HepG2 (cell line): ENCODE measurements around the gene TESK1. TPM values are rescaled to one million over a fixed set of nuclear protein-coding genes. Genes with fewer than 3 reads are reported as not detected.

ENCODE experiments used
- ATAC-seq: fragments of 200-7000 bp; cut with Tn5 transposase; 3 replicates; pipeline ENCODE4 v1.9.1; 2020; ENCODE audit warnings: mild to moderate bottlenecking, moderate library complexity
- BruUV-seq: library from RNA; stranded (reverse); fragments of 400-500 nt; replicated peaks from 2 replicates; lab custom pipeline; 2021; lab: Mats Ljungman, UMichigan
- CTCF ChIA-PET: fragments of 300-600 bp; formaldehyde crosslinking; extraction: SDS; loops from one replicate; lab custom pipeline; 2021; ENCODE audit warnings: low total read pairs, inconsistent platforms, low intra/inter-chr PET ratio; lab: Yijun Ruan, JAX
- POLR2A ChIA-PET: fragments of 350-600 bp; sonication (Branson Sonifier 250); formaldehyde crosslinking; loops from one replicate; lab custom pipeline; 2020; ENCODE audit warnings: antibody characterized with exemption, inconsistent platforms; lab: Yijun Ruan, JAX
- DNase-seq: peaks from one replicate; pipeline ENCODE4 v3.0.0-alpha.2; 2015; ENCODE audit warnings: low spot score
- FAIRE-seq: peaks from 3 replicates; lab custom pipeline; 2011; peaks lifted over from hg19 to GRCh38; lab: Jason Lieb, UNC
- H2AFZ ChIP-seq: one replicate; pipeline ENCODE4 v1.6.1; 2011; ENCODE audit warnings: low read length, inconsistent platforms
- H3K27ac ChIP-seq: fragments of 300-600 bp; 3 replicates; pipeline ENCODE4 v1.8.0; 2011; ENCODE audit warnings: mixed run types, mild to moderate bottlenecking, mixed read lengths, low read length, inconsistent platforms; ENCODE audit not compliant: insufficient read depth; ENCODE audit errors: extremely low read length
- H3K27me3 ChIP-seq, 2 experiments: fragments of 200-600 bp in 1 of 2; 2 replicates in 1 of 2; 3 replicates in 1 of 2; pipeline versions ENCODE4 v1.6.0 to v1.8.0; 2011; ENCODE audit warnings: low read length in 2 of 2, mild to moderate bottlenecking in 2 of 2, moderate library complexity in 2 of 2, inconsistent platforms in 1 of 2; ENCODE audit not compliant: insufficient read depth in 2 of 2, control insufficient read depth in 1 of 2
- H3K36me3 ChIP-seq, 2 experiments: fragments of 200-600 bp in 1 of 2; replicated peaks in 1 of 2; 2 replicates in 1 of 2; 3 replicates in 1 of 2; pipeline versions ENCODE4 v1.5.1 to v1.8.0; 2011; ENCODE audit warnings: low read length in 2 of 2, inconsistent platforms in 1 of 2; ENCODE audit not compliant: insufficient read depth in 2 of 2, control insufficient read depth in 1 of 2
- H3K4me1 ChIP-seq: 2 replicates; pipeline ENCODE4 v1.5.1; 2012; ENCODE audit warnings: low read length, inconsistent platforms; ENCODE audit not compliant: insufficient read depth
- H3K4me2 ChIP-seq: 2 replicates; pipeline ENCODE4 v1.6.0; 2011; ENCODE audit warnings: low read depth, low read length, inconsistent platforms
- H3K4me3 ChIP-seq, 3 experiments: fragments of 200-600 bp in 1 of 3; sonication (generic), shearing (Covaris generic) in 1 of 3; replicated peaks in 1 of 3; 2 replicates each; pipeline ENCODE4 v1.5.1; 2011 to 2016; ENCODE audit warnings: low read length in 3 of 3, inconsistent platforms in 2 of 3, low read depth in 2 of 3, mild to moderate bottlenecking in 2 of 3, control low read depth in 1 of 3, mixed read lengths in 1 of 3; ENCODE audit not compliant: insufficient read depth in 1 of 3
- H3K79me2 ChIP-seq: one replicate; pipeline ENCODE4 v1.6.1; 2011; ENCODE audit warnings: low read length, inconsistent platforms; ENCODE audit not compliant: insufficient read depth
- H3K9ac ChIP-seq: 2 replicates; pipeline ENCODE4 v1.6.0; 2011; ENCODE audit warnings: mild to moderate bottlenecking, low read depth, low read length, inconsistent platforms; ENCODE audit not compliant: insufficient read depth
- H3K9me3 ChIP-seq: 2 replicates; pipeline ENCODE4 v1.5.1; 2012; ENCODE audit warnings: mild to moderate bottlenecking, low read length
- H4K20me1 ChIP-seq: 2 replicates; pipeline ENCODE4 v1.6.0; 2011; ENCODE audit warnings: inconsistent platforms, mild to moderate bottlenecking, low read length, moderate library complexity; ENCODE audit not compliant: insufficient read depth
- ARID4A ChIP-seq: sonication (generic); formaldehyde crosslinking; IDR thresholded peaks from 2 replicates; pipeline ENCODE4 v1.5.0; 2020; ENCODE audit warnings: mild to moderate bottlenecking, missing genetic modification reagents, borderline replicate concordance
- ATF1 ChIP-seq: IDR thresholded peaks from 2 replicates; pipeline ENCODE4 v1.6.1; 2016; ENCODE audit warnings: mild to moderate bottlenecking, control low read depth
- CBX2 ChIP-seq, 2 experiments: fragments of 200-600 bp in 1 of 2; sonication (generic); formaldehyde crosslinking in 1 of 2; IDR thresholded peaks; 2 replicates each; pipeline versions ENCODE4 v1.7.0 to v1.8.1; 2018 to 2022; ENCODE audit warnings: low read depth in 2 of 2, low read length in 1 of 2, mild to moderate bottlenecking in 1 of 2, missing genetic modification reagents in 1 of 2
- EED ChIP-seq: sonication (generic); formaldehyde crosslinking; IDR thresholded peaks from 2 replicates; pipeline ENCODE4 v1.5.0; 2020; ENCODE audit warnings: mild to moderate bottlenecking, missing genetic modification reagents
- ELF4 ChIP-seq: sonication (generic); formaldehyde crosslinking; IDR thresholded peaks from 2 replicates; pipeline ENCODE4 v1.5.0; 2020; ENCODE audit warnings: missing genetic modification reagents, mild to moderate bottlenecking, moderate library complexity, borderline replicate concordance
- FOXO4 ChIP-seq: sonication (generic); formaldehyde crosslinking; conservative IDR thresholded peaks from 2 replicates; pipeline ENCODE4 v1.8.1; 2023; ENCODE audit warnings: missing genetic modification reagents
- GABPA ChIP-seq, 2 experiments: IDR thresholded peaks; 2 replicates each; pipeline ENCODE4 v1.6.1; 2011 to 2016; ENCODE audit warnings: low read depth in 2 of 2, low read length in 1 of 2, missing biosample characterization in 1 of 2, missing genetic modification characterization in 1 of 2
- POLR2AphosphoS5 ChIP-seq: IDR thresholded peaks from 2 replicates; pipeline ENCODE4 v1.6.1; 2012; ENCODE audit warnings: low read depth, low read length
- SP4 ChIP-seq: sonication (generic); formaldehyde crosslinking; IDR thresholded peaks from 2 replicates; pipeline ENCODE4 v1.8.1; 2023; ENCODE audit warnings: mild to moderate bottlenecking, missing genetic modification reagents
- TCF7L2 ChIP-seq: IDR thresholded peaks from 2 replicates; pipeline ENCODE4 v1.6.1; 2011; ENCODE audit warnings: mild to moderate bottlenecking, low read depth, low read length, moderate library complexity
- THRA ChIP-seq: sonication (generic); formaldehyde crosslinking; IDR thresholded peaks from 2 replicates; pipeline ENCODE4 v1.4.0; 2020; ENCODE audit warnings: missing genetic modification reagents, borderline replicate concordance
- ZEB1 ChIP-seq: IDR thresholded peaks from 2 replicates; pipeline ENCODE4 v1.6.1; 2012; ENCODE audit warnings: mild to moderate bottlenecking, low read depth, inconsistent platforms; ENCODE audit not compliant: insufficient replicate concordance
- ZNF850 ChIP-seq: sonication (generic); formaldehyde crosslinking; conservative IDR thresholded peaks from 2 replicates; pipeline ENCODE4 v1.9.0; 2021; ENCODE audit warnings: mild to moderate bottlenecking, missing genetic modification reagents
- ZSCAN31 ChIP-seq: sonication (generic); formaldehyde crosslinking; IDR thresholded peaks from 2 replicates; pipeline ENCODE4 v1.5.0; 2020; ENCODE audit warnings: low read depth, mild to moderate bottlenecking, missing genetic modification reagents
- WGBS: methylation state at CpG from one replicate; pipeline ENCODE4 v1.1.6; 2017; ENCODE audit warnings: low lambda C conversion rate; 5-methylcytosine and 5-hydroxymethylcytosine counted together
- in situ Hi-C: cut with HindIII; loops from 2 replicates; pipeline ENCODE4 v1.10.0; 2017; ENCODE audit warnings: low pct_unique_long_range_greater_than_20kb; ENCODE audit not compliant: extremely low pct_ligation_motif_present
- intact Hi-C: fragments of 100-400 bp; cut with micrococcal nuclease; formaldehyde crosslinking; loops from one replicate; pipeline ENCODE4 v1.10.0; 2022; ENCODE audit not compliant: unreplicated experiment
- polyA plus RNA-seq, 8 experiments: library from polyadenylated mRNA; depleted of rRNA in 3 of 8; stranded (reverse) in 7 of 8; unstranded in 1 of 8; fragments of >200 nt; fragmentation: Illumina TruSeq in 4 of 8; extraction: Trizol in 4 of 8; gene quantifications; 2 replicates each; pipeline versions ENCODE4 v1.2.1 to v1.2.3, GENCODE V29; 2011 to 2016; ENCODE audit warnings: low read depth in 4 of 8, missing spikeins in 1 of 8, mixed read lengths in 1 of 8; ENCODE audit not compliant: insufficient read depth in 1 of 8
- total RNA-seq, 5 experiments: library from RNA; depleted of rRNA; stranded (reverse); fragments of >200 nt; fragmentation: Illumina TruSeq; extraction: Trizol; gene quantifications; 2 replicates each; pipeline ENCODE4 v1.2.3, GENCODE V29; 2016; ENCODE audit warnings: low read depth in 1 of 5

Gene TESK1
- total and polyA plus RNA-seq, 2 of the 13 experiments (the other 11 are each of a cell fraction or from before 2014, with no cell fraction given): 7.3 to 13.6 TPM

- H4K20me1 ChIP-seq: no peaks in the 10 kb centered on the region
- TF ChIP-seq TCF7L2 (no peak), CBX2 (IDR thresholded peaks at IDR 0.05; ENCODE audit: low read depth, low read length) (no peak), CBX2 (CRISPR knock-in tag; IDR thresholded peaks at IDR 0.05; ENCODE audit: low read depth) (no peak), SP4 (CRISPR knock-in tag) (0 out of 2 replicates have a peak, but pooled peaks have one; percentile 30), ARID4A (no peak), EED (peak; percentile 64; the same call in 1 of the 2 replicates), POLR2AphosphoS5 (no peak), ZEB1 (peak; percentile 85), ELF4 (CRISPR knock-in tag) (peak; percentile 75; the same call in 1 of the 2 replicates), ZNF850 (CRISPR knock-in tag) (peak; percentile 61; the same call in 1 of the 2 replicates), ZSCAN31 (CRISPR knock-in tag) (peak; percentile 76; the same call in 1 of the 2 replicates), FOXO4 (CRISPR knock-in tag) (0 out of 2 replicates have a peak, but pooled peaks have one; percentile 41), ATF1 (CRISPR knock-in tag) (0 out of 2 replicates have a peak, but pooled peaks have one; percentile 15), THRA (CRISPR knock-in tag) (no peak), GABPA (IDR thresholded peaks at IDR 0.05; ENCODE audit: low read depth, low read length) (no peak), GABPA (CRISPR knock-in tag; IDR thresholded peaks at IDR 0.05; ENCODE audit: low read depth) (peak; percentile 68)
These were observed 41.1 kb downstream of the TESK1 start for GRCh38 chr9:35646153-35646532.

More at GRCh38 chr9:35646153-35646532, 41.1 kb downstream of the TESK1 start:
- Histone ChIP-seq H2AFZ (peak overlapping the region; percentile 48), H3K27me3 (peaks cover 2 to 22% of the 10 kb centered on the region in 2 experiments; a peak in 3 of 5 replicates), H3K9me3 (no peaks in the 10 kb centered on the region), H3K4me2 (peak overlapping the region; percentile 79), H3K4me1 (peaks cover 49% of the 10 kb centered on the region), H3K79me2 (no peaks in the 10 kb centered on the region), H3K27ac (peak overlapping the region; percentile 67), H3K9ac (peak overlapping the region; percentile 60), H3K36me3 (no peaks in the 10 kb centered on the region), H3K4me3 (peak overlapping the region; percentile 70 to 83 (median 72))
- in situ Hi-C loops: no loop called here
- DNase-seq (peak; percentile 32), FAIRE-seq (no peak), ATAC-seq (peak; percentile 78)
- WGBS: 0% methylated on average over 11 of the region's 11 CpGs
- CTCF ChIA-PET: interaction anchor here (1.4 to 1.9 kb wide), 2 partner anchors 11 to 43 kb away, joined by 4 to 8 read pairs; partner anchors contain the start of genes CCDC107 and RMRP
- intact Hi-C loops: loop anchor here (1.0 to 10.0 kb wide), 4 partner anchors 11 to 239 kb away; no protein-coding TSS in a partner anchor
- POLR2A ChIA-PET: interaction anchor here (0.7 to 5.4 kb wide), 13 partner anchors 10 to 157 kb away, joined by 3 to 41 read pairs (median 4); partner anchors contain the start of genes ARHGEF39, CCDC107, GBA2 and RGP1
- TSS peak; percentile 66 for BruUV-seq
